ENCODE data around the gene MTHFS. TPM values are rescaled to one million over a fixed set of nuclear protein-coding genes. Genes with fewer than 3 reads are reported as not detected.

MTHFS gene
- total RNA-seq, 2 donors from 2014 or later = 8.0 to 12.0 TPM

DNA sequence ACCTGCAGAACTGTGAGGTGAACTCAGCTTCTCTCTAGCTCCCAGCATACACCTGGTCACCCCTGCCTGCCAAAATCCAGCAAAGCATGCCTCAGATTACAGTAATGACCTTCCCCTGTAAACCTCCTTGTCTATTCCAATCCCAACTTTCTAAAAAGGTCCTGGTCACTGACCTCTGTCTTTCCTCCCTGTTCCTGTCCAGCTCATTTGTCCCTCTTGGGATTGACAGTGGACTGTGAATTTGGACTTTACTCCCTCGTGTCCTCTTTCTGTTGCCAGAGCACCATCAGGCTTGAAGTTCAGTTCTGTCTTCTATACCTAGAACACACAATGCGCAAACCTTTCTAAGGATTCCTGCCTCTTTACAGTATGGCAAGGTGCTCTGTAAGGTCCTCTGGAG is 50.3 kb downstream of the MTHFS start:
- Histone ChIP-seq H3K4me1 (no peaks in the 10 kb centered on the region), H3K27ac (no peak overlapping the region), H3K36me3 (no peaks in the 10 kb centered on the region), H3K4me3 (no peak overlapping the region), H3K27me3 (no peaks in the 10 kb centered on the region), H3K9me3 (no peaks in the 10 kb centered on the region)
- TF ChIP-seq, protein P1, sequence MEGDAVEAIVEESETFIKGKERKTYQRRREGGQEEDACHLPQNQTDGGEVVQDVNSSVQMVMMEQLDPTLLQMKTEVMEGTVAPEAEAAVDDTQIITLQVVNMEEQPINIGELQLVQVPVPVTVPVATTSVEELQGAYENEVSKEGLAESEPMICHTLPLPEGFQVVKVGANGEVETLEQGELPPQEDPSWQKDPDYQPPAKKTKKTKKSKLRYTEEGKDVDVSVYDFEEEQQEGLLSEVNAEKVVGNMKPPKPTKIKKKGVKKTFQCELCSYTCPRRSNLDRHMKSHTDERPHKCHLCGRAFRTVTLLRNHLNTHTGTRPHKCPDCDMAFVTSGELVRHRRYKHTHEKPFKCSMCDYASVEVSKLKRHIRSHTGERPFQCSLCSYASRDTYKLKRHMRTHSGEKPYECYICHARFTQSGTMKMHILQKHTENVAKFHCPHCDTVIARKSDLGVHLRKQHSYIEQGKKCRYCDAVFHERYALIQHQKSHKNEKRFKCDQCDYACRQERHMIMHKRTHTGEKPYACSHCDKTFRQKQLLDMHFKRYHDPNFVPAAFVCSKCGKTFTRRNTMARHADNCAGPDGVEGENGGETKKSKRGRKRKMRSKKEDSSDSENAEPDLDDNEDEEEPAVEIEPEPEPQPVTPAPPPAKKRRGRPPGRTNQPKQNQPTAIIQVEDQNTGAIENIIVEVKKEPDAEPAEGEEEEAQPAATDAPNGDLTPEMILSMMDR (IDR thresholded peaks at IDR 0.05) = no peak
- no peak for DNase-seq (ENCODE audit: low spot score)

DNA sequence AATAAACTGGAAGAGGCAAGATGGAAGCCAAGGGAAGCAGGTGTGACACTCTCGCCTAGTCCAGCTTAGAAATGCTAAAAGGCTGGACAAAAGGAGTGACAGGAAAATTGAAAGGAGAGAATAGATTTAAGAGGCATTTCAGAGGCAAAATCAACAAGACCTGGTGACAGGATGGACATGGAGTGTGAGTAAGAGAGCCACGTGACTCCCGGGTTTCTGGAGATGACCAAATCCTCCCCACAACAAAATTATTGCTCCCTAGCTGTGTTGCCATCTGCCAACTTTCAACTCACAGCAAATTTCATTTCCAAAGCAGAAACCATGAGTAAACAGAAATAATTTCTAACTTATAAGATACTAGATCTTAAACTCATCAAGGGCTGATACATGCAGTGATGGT is 52.6 kb downstream of the MTHFS start:
- Histone ChIP-seq H3K9me3 (no peaks in the 10 kb centered on the region), H3K27ac (no peak overlapping the region), H3K4me3 (no peak overlapping the region), H3K4me1 (no peaks in the 10 kb centered on the region), H3K36me3 (no peaks in the 10 kb centered on the region), H3K27me3 (no peaks in the 10 kb centered on the region)
- DNase-seq (ENCODE audit: low spot score) = no peak
- TF ChIP-seq, protein P1 (IDR thresholded peaks at IDR 0.05) = no peak

DNA sequence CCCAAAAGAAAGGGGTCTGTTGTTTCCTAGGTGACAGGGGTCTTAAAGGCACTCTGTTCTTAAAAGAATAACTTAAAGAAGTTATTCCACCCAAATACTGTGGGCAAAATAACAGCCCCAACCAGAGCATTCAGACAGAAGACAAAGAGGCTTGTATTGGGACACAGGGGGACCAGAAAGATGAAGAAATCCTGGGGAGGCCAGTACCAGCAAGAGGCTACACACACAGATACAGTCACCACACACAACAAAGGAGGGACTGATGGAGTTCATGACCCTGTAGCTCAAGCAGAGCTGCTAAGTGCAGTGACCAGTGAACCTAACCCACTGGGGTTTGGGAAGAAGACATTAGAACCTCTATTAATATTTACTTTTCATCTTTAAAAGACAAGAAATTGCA is 59.0 kb downstream of the MTHFS start:
- H3K4me3 ChIP-seq = no peak overlapping the region
- no peaks in the 10 kb centered on the region for H3K9me3 ChIP-seq
- no peaks in the 10 kb centered on the region for H3K36me3 ChIP-seq
- TF ChIP-seq, protein P1 (IDR thresholded peaks at IDR 0.05) = no peak
- no peaks in the 10 kb centered on the region for H3K4me1 ChIP-seq
- no peaks in the 10 kb centered on the region for H3K27me3 ChIP-seq
- DNase-seq (ENCODE audit: low spot score) = no peak
- no peak overlapping the region for H3K27ac ChIP-seq

DNA sequence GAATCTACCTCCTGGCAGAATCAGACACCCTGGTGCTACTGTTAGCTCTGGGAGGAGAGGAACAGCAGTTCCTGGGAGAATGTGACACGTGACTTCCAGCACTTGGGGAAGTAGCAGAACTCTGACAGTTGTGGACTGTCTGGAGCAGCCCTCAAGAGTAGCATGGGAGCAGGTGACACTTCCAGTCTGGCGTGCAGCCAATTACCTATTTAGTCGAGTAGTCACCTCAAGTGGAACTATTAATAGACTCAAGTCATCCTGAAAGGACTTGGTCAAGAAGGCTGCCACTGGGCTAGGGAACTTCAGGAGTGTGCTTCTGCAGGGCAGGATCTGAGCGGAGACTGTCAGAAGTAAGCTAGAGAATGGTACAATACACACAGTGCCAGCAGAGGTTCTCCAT is 62.3 kb downstream of the MTHFS start:
- TF ChIP-seq, protein P1 (IDR thresholded peaks at IDR 0.05) = no peak
- Histone ChIP-seq H3K4me3 (no peak overlapping the region), H3K27ac (no peak overlapping the region), H3K27me3 (no peaks in the 10 kb centered on the region), H3K9me3 (no peaks in the 10 kb centered on the region), H3K36me3 (no peaks in the 10 kb centered on the region), H3K4me1 (no peaks in the 10 kb centered on the region)
- no peak for DNase-seq (ENCODE audit: low spot score)

DNA sequence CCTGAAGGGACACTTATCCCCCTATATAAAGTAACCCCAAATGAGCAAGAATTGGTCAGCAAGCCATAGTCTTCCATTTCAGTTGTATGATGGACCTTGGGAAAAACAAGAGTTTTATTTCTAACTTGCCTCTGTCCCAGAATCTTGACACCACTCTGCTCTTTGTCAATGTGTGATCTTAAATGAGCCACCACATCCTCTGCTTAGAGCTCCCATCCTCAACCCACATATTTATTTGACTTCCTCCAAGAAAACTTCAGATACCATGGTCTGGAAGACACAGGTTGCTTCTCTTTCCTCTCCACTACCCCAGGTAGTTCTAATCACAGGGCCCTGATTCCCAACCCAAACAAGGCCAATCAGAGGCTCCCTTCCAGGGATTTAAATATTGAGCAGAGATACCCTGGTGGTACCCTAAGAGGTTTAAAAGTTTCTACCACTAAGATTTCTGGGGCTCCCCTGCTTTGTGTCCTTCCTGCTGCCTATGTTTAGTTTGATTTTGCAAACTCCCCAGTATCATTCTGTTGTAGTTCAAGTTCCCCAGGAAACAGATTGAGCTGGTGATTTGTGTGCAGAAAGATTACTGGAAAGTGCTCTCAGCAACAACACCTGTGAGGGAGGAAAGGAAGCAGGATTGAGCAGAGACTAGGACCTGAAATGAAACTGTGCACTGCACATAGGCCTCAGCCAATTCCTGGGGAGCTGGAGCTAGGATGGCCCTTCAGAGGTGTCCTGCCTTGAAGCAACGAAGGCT is 64.3 kb downstream of the MTHFS start:
- Histone ChIP-seq H3K27ac (no peak overlapping the region), H3K27me3 (no peaks in the 10 kb centered on the region), H3K36me3 (no peaks in the 10 kb centered on the region), H3K9me3 (no peaks in the 10 kb centered on the region), H3K4me3 (no peak overlapping the region), H3K4me1 (no peaks in the 10 kb centered on the region)
- no peak for DNase-seq (ENCODE audit: low spot score)
- TF ChIP-seq, protein P1 (IDR thresholded peaks at IDR 0.05) = no peak

DNA sequence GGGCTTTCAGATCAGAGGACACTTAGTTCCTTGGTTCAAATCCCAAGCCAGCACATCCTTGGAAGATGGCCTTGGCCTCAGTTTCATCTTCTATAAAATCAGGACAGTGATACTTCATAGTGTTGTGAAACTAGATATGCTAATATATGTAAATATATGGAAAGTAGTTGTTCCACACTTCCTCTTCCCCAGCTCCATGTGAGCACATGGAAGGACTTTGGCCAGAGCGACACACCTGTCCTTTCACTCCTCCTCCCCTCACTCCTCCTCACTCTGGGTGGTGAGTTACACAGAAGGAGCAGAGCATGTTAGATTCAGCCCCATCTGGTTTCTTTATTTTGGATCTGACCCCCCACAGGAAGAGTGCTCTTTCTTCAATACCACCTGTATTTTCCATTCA is 65.2 kb downstream of the MTHFS start:
- H3K4me1 ChIP-seq = no peaks in the 10 kb centered on the region

More for the DNA sequence above, 65.2 kb downstream of the MTHFS start:
- DNase-seq (ENCODE audit: low spot score) = no peak
- TF ChIP-seq, protein P1 (IDR thresholded peaks at IDR 0.05) = no peak
- H3K27ac ChIP-seq = no peak overlapping the region
- H3K27me3 ChIP-seq = no peaks in the 10 kb centered on the region
- H3K4me3 ChIP-seq = no peak overlapping the region
- no peaks in the 10 kb centered on the region for H3K36me3 ChIP-seq
- no peaks in the 10 kb centered on the region for H3K9me3 ChIP-seq

Measured in right atrium auricular region (tissue), 2 donors.